ENCODE results near the gene CCDC61. TPM values are rescaled to one million over a fixed set of nuclear protein-coding genes. Genes with fewer than 3 reads are reported as not detected.

Gene CCDC61
- polyA plus RNA-seq, 3 donors = 4.3 to 8.8 (median 6.1) TPM

DNA sequence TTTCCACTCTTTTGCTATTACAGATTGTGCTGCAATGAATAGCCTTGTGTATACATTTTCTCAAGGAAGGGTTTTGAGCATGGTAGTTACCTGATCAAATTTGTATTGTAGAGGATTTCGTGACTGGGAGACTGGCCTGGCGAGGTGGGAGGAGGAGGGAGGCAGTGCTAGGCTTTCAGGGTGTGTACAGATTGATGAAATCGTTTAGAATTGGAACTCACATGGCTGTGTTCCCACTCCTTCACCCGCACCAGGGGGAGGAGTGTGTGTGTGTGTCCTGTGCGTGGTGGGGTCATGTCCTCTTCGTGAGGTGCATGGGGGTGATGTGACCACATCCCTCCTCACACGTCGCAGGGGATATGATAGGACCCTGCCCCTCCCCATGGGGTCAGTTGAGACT is 19.3 kb downstream of the CCDC61 start:
- intact Hi-C loops (cut with micrococcal nuclease) = loop anchor here in 1 of 2 donors (10.0 kb wide), 1 partner anchor 180 kb away; no protein-coding TSS in a partner anchor
- H3K4me1 Mint-ChIP-seq = peaks cover 19% of the 10 kb centered on the region
- peaks cover 0 to 13% (median 9%) of the 10 kb centered on the region in 7 donors for H3K9me3 Mint-ChIP-seq
- H4K20me1 ChIP-seq (ENCODE audit: insufficient read depth, low read length) = peaks cover 30% of the 10 kb centered on the region
- peaks cover 16 to 32% of the 10 kb centered on the region in 2 donors for H3K27me3 ChIP-seq (ENCODE audit: control insufficient read depth in 2 of 2, insufficient read depth in 2 of 2, low read length in 2 of 2)
- TF ChIP-seq, protein P1, sequence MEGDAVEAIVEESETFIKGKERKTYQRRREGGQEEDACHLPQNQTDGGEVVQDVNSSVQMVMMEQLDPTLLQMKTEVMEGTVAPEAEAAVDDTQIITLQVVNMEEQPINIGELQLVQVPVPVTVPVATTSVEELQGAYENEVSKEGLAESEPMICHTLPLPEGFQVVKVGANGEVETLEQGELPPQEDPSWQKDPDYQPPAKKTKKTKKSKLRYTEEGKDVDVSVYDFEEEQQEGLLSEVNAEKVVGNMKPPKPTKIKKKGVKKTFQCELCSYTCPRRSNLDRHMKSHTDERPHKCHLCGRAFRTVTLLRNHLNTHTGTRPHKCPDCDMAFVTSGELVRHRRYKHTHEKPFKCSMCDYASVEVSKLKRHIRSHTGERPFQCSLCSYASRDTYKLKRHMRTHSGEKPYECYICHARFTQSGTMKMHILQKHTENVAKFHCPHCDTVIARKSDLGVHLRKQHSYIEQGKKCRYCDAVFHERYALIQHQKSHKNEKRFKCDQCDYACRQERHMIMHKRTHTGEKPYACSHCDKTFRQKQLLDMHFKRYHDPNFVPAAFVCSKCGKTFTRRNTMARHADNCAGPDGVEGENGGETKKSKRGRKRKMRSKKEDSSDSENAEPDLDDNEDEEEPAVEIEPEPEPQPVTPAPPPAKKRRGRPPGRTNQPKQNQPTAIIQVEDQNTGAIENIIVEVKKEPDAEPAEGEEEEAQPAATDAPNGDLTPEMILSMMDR (IDR thresholded peaks at IDR 0.05) = no peak
- H3K4me3 Mint-ChIP-seq = peak overlapping the region; percentile 51 to 88
- H3K4me1 ChIP-seq (ENCODE audit: control insufficient read depth in 1 of 2, insufficient read depth in 2 of 2, low read length in 2 of 2) = peaks cover 18 to 29% of the 10 kb centered on the region in 2 donors
- H2AFZ ChIP-seq (ENCODE audit: insufficient read depth, low read depth, low read length, poor library complexity, severe bottlenecking) = no peak overlapping the region
- H3K4me2 ChIP-seq (replicated peaks; ENCODE audit: extremely low read depth, low read length, poor library complexity, severe bottlenecking) = peak overlapping the region; percentile 100
- DNase-seq = no peak
- H3K79me2 ChIP-seq (ENCODE audit: insufficient read depth, low read length) = no peaks in the 10 kb centered on the region
- H3K9ac ChIP-seq (ENCODE audit: insufficient read depth, low read length, poor library complexity, severe bottlenecking) = no peak overlapping the region
- H3K36me3 ChIP-seq (replicated peaks in 1 of 2; ENCODE audit: control insufficient read depth in 1 of 2, insufficient read depth in 2 of 2, low read length in 2 of 2) = peaks cover 0 to 8% of the 10 kb centered on the region in 2 donors
- H3K4me3 ChIP-seq (replicated peaks in 1 of 3; ENCODE audit: low read depth in 2 of 3, low read length in 3 of 3) = peak overlapping the region in 1 of 3 experiments; percentile 92
- peaks cover 30 to 45% (median 36%) of the 10 kb centered on the region in 3 donors for H3K27me3 Mint-ChIP-seq (ENCODE audit: low read depth in 3 of 3)
- peaks cover 0 to 6% of the 10 kb centered on the region in 2 donors for H3K9me3 ChIP-seq (replicated peaks in 1 of 2; ENCODE audit: control insufficient read depth in 1 of 2, insufficient read depth in 1 of 2, low read length in 2 of 2)
- 92% methylated on average over 2 of the region's 8 CpGs for WGBS (ENCODE audit: insufficient coverage)
- no peak overlapping the region for H3K27ac Mint-ChIP-seq
- H3K27ac ChIP-seq (ENCODE audit: low read depth in 1 of 2, low read length in 2 of 2) = no peak overlapping the region
- H3K36me3 Mint-ChIP-seq = peaks cover 33 to 46% of the 10 kb centered on the region in 2 donors

DNA sequence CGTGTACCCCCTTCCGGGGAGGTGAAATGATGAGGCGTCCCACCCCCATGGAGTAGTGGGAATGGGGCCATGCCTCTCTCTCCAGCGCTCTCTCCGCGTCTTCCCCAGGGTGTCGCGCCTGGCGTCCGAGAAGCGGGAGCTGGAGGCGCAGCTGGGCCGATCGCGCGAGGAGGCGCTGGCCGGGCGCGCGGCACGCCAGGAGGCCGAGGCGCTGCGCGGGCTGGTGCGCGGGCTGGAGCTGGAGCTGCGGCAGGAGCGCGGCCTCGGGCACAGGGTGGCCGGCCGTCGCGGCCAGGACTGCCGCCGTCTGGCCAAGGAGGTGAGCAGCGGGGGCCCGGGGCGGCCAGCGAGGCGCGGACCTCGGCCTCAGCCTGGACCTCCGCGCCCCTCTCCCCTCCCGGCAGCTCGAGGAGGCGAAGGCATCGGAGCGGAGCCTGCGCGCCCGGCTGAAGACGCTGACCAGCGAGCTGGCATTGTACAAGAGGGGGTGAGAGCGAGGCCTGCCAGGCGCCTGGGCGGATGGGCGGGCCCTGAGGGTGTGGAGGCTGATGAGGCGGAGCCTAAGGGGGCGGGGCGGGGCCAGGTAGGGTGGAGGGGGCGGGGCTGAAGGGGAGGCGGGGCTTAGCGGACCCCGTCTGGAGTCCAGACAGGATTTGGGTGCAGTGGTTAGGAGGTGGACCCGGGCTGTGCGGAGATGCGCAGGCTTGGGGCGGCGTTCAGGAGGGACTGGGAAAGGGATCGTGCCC is 19.8 kb downstream of the CCDC61 start:
- Mint-ChIP-seq H3K27ac (peak overlapping the region in 1 of 7 donors; percentile 49), H3K4me3 (peak overlapping the region; percentile 71 to 89), H3K4me1 (peaks cover 19% of the 10 kb centered on the region), H3K9me3 (peaks cover 0 to 13% (median 9%) of the 10 kb centered on the region in 7 donors), H3K36me3 (peaks cover 33 to 50% of the 10 kb centered on the region in 2 donors), H3K27me3 (ENCODE audit: low read depth in 3 of 3) (peaks cover 30 to 47% (median 36%) of the 10 kb centered on the region in 3 donors)
- peaks cover 18 to 29% of the 10 kb centered on the region in 2 donors for H3K4me1 ChIP-seq (ENCODE audit: control insufficient read depth in 1 of 2, insufficient read depth in 2 of 2, low read length in 2 of 2)
- peak overlapping the region in 1 of 3 experiments; percentile 92 for H3K4me3 ChIP-seq (replicated peaks in 1 of 3; ENCODE audit: low read depth in 2 of 3, low read length in 3 of 3)
- H3K27ac ChIP-seq (ENCODE audit: low read depth in 1 of 2, low read length in 2 of 2) = no peak overlapping the region
- peaks cover 16 to 32% of the 10 kb centered on the region in 2 donors for H3K27me3 ChIP-seq (ENCODE audit: control insufficient read depth in 2 of 2, insufficient read depth in 2 of 2, low read length in 2 of 2)
- intact Hi-C loops (cut with micrococcal nuclease) = loop anchor here in 1 of 2 donors (10.0 kb wide), 1 partner anchor 180 kb away; no protein-coding TSS in a partner anchor
- peaks cover 0 to 6% of the 10 kb centered on the region in 2 donors for H3K9me3 ChIP-seq (replicated peaks in 1 of 2; ENCODE audit: control insufficient read depth in 1 of 2, insufficient read depth in 1 of 2, low read length in 2 of 2)
- DNase-seq = peak; percentile 13 to 31 (median 20)
- H2AFZ ChIP-seq (ENCODE audit: insufficient read depth, low read depth, low read length, poor library complexity, severe bottlenecking) = no peak overlapping the region
- no peak overlapping the region for H3K9ac ChIP-seq (ENCODE audit: insufficient read depth, low read length, poor library complexity, severe bottlenecking)
- WGBS (ENCODE audit: insufficient coverage) = 8% methylated on average over 57 of the region's 74 CpGs
- peaks cover 0 to 8% of the 10 kb centered on the region in 2 donors for H3K36me3 ChIP-seq (replicated peaks in 1 of 2; ENCODE audit: control insufficient read depth in 1 of 2, insufficient read depth in 2 of 2, low read length in 2 of 2)
- H4K20me1 ChIP-seq (ENCODE audit: insufficient read depth, low read length) = peaks cover 27% of the 10 kb centered on the region
- no peaks in the 10 kb centered on the region for H3K79me2 ChIP-seq (ENCODE audit: insufficient read depth, low read length)
- TF ChIP-seq, protein P1 (IDR thresholded peaks at IDR 0.05) = no peak
- H3K4me2 ChIP-seq (replicated peaks; ENCODE audit: extremely low read depth, low read length, poor library complexity, severe bottlenecking) = peak overlapping the region; percentile 100
